SK-N-SH treated with all-trans-retinoic acid at 6 μM for 48 hours (cell line): ENCODE data around the gene TFF3.

ENCODE experiments used
- ATAC-seq: fragments of 200-7000 bp; cut with Tn5 transposase; 3 replicates; pipeline ENCODE4 v1.9.1; 2020; ENCODE audit warnings: mild to moderate bottlenecking, moderate library complexity
- ARNTL ChIP-seq: fragments of 450-650 bp; formaldehyde crosslinking; IDR thresholded peaks from 2 replicates; pipeline ENCODE4 v1.5.0; 2020; ENCODE audit warnings: low read depth, mild to moderate bottlenecking, moderate library complexity, borderline replicate concordance
- BACH2 ChIP-seq: fragments of 250-450 bp; sonication (Bioruptor Pico); IDR thresholded peaks from 2 replicates; pipeline ENCODE4 v1.9.0; 2021; ENCODE audit warnings: mild to moderate bottlenecking, borderline replicate concordance
- CSDC2 ChIP-seq: fragments of 250-450 bp; sonication (Bioruptor Pico); IDR thresholded peaks from 2 replicates; pipeline ENCODE4 v1.5.0; 2020; ENCODE audit warnings: mild to moderate bottlenecking, moderate library complexity
- ESRRG ChIP-seq: fragments of 250-450 bp; sonication (Bioruptor Pico); IDR thresholded peaks from 2 replicates; pipeline ENCODE4 v1.6.1; 2021; ENCODE audit warnings: mild to moderate bottlenecking
- GLIS3 ChIP-seq: fragments of 250-450 bp; sonication (Bioruptor Pico); IDR thresholded peaks from 2 replicates; pipeline ENCODE4 v1.5.0; 2020; ENCODE audit warnings: mild to moderate bottlenecking, moderate library complexity
- ISL1 ChIP-seq: fragments of 250-450 bp; sonication (Bioruptor Pico); IDR thresholded peaks from 2 replicates; pipeline ENCODE4 v2.1.2; 2022; ENCODE audit warnings: mild to moderate bottlenecking, moderate library complexity
- OSR1 ChIP-seq: fragments of 250-450 bp; sonication (Bioruptor Pico); IDR thresholded peaks from 2 replicates; pipeline ENCODE4 v1.8.0; 2022; ENCODE audit warnings: moderate library complexity, mild to moderate bottlenecking, inconsistent platforms
- PATZ1 ChIP-seq: fragments of 250-450 bp; sonication (Bioruptor Pico); IDR thresholded peaks from 2 replicates; pipeline ENCODE4 v1.8.0; 2020; ENCODE audit warnings: mild to moderate bottlenecking, moderate library complexity, borderline replicate concordance
- PPARA ChIP-seq: fragments of 250-450 bp; sonication (Bioruptor Pico); IDR thresholded peaks from 2 replicates; pipeline ENCODE4 v1.5.0; 2020; ENCODE audit warnings: mild to moderate bottlenecking, borderline replicate concordance
- RARB ChIP-seq: fragments of 250-450 bp; sonication (Bioruptor Pico); IDR thresholded peaks from 2 replicates; pipeline ENCODE4 v1.8.0; 2021; ENCODE audit warnings: mild to moderate bottlenecking, moderate library complexity
- SNAI2 ChIP-seq: fragments of 250-450 bp; sonication (Bioruptor Pico); IDR thresholded peaks from 2 replicates; pipeline ENCODE4 v1.5.0; 2020; ENCODE audit warnings: mild to moderate bottlenecking, moderate library complexity
- TCF4 ChIP-seq: fragments of 250-450 bp; sonication (Bioruptor Pico); IDR thresholded peaks from 2 replicates; pipeline ENCODE4 v1.8.0; 2021; ENCODE audit warnings: mild to moderate bottlenecking, moderate library complexity, borderline replicate concordance
- TOX ChIP-seq: fragments of 250-450 bp; sonication (Bioruptor Pico); IDR thresholded peaks from 2 replicates; pipeline ENCODE4 v1.8.0; 2021; ENCODE audit warnings: mild to moderate bottlenecking, moderate library complexity, borderline replicate concordance
- TSHZ2 ChIP-seq: fragments of 250-450 bp; sonication (Bioruptor Pico); IDR thresholded peaks from 2 replicates; pipeline ENCODE4 v1.5.0; 2020; ENCODE audit warnings: mild to moderate bottlenecking, moderate library complexity
- ZC3H10 ChIP-seq: fragments of 250-450 bp; sonication (Bioruptor Pico); IDR thresholded peaks from 2 replicates; pipeline ENCODE4 v1.5.1; 2021; ENCODE audit warnings: mild to moderate bottlenecking, moderate library complexity
- ZFP3 ChIP-seq: fragments of 250-450 bp; sonication (Bioruptor Pico); IDR thresholded peaks from 2 replicates; pipeline ENCODE4 v1.5.0; 2020; ENCODE audit warnings: mild to moderate bottlenecking, moderate library complexity
- ZFP30 ChIP-seq: fragments of 450-650 bp; formaldehyde crosslinking; IDR thresholded peaks from 2 replicates; pipeline ENCODE4 v1.5.0; 2022; ENCODE audit warnings: mild to moderate bottlenecking, moderate library complexity
- ZNF565 ChIP-seq: fragments of 450-650 bp; formaldehyde crosslinking; conservative IDR thresholded peaks from 2 replicates; pipeline ENCODE4 v1.5.0; 2020; ENCODE audit warnings: low read depth, mild to moderate bottlenecking, moderate library complexity
- ZNF70 ChIP-seq: fragments of 450-650 bp; formaldehyde crosslinking; IDR thresholded peaks from 2 replicates; pipeline ENCODE4 v1.5.0; 2020; ENCODE audit warnings: mild to moderate bottlenecking, moderate library complexity
- ZNF8 ChIP-seq: fragments of 450-650 bp; formaldehyde crosslinking; IDR thresholded peaks from 2 replicates; pipeline ENCODE4 v1.5.0; 2020; ENCODE audit warnings: mild to moderate bottlenecking, moderate library complexity
- TF ChIP-seq, protein P1 (sequence below): fragments of 250-450 bp; sonication (Bioruptor Pico); IDR thresholded peaks from 2 replicates; pipeline ENCODE4 v1.5.1; 2020; ENCODE audit warnings: low read depth, mild to moderate bottlenecking, moderate library complexity
- TF ChIP-seq, protein P2 (sequence below): fragments of 250-450 bp; sonication (Bioruptor Pico); IDR thresholded peaks from 2 replicates; pipeline ENCODE4 v1.5.1; 2021; ENCODE audit warnings: mild to moderate bottlenecking, moderate library complexity
- TF ChIP-seq, protein P3 (sequence below): fragments of 250-450 bp; sonication (Bioruptor Pico); IDR thresholded peaks from 2 replicates; pipeline ENCODE4 v1.8.0; 2021; ENCODE audit warnings: low read depth, mild to moderate bottlenecking, moderate library complexity, borderline replicate concordance

TFF3 gene

DNA sequence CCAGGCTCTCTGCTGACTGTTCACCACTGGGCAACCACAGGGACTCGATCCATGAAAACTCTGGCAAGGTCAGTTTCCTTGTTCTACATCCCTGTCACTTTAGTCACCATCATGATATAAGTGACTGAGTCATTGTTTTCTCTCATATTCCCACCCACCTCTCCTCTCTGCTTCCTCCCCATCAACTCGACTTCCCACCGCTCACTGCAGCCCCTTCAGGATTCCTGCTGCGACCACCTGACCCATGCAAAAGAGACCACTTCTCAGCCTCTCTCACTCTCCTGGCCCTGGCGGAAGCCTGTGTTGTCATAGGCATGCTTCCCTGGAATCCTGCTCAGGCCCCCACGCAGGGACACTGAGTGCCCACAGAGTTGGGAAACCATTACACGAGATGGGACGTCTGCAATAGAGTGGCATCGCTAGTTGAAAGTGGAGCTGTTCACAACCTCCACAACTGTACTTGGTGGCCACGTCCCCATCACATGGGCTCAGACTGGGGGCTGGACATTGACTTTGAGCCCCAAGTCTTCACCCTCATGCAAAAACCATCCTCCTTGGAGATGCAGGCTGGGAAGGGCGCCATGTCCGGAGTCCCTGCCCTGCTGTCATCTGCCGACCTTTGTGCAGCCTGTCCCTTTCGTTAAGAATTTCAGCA, 37.4 kb upstream of the TFF3 start:
- no peak for ATAC-seq
- TF ChIP-seq, protein P1, sequence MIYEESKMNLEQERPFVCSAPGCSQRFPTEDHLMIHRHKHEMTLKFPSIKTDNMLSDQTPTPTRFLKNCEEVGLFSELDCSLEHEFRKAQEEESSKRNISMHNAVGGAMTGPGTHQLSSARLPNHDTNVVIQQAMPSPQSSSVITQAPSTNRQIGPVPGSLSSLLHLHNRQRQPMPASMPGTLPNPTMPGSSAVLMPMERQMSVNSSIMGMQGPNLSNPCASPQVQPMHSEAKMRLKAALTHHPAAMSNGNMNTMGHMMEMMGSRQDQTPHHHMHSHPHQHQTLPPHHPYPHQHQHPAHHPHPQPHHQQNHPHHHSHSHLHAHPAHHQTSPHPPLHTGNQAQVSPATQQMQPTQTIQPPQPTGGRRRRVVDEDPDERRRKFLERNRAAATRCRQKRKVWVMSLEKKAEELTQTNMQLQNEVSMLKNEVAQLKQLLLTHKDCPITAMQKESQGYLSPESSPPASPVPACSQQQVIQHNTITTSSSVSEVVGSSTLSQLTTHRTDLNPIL (CRISPR knock-in tag) = no peak
- no peak for TF ChIP-seq PATZ1 (CRISPR knock-in tag)
- no peak for TF ChIP-seq ESRRG (CRISPR knock-in tag)
- TF ChIP-seq ZFP3 = no peak
- no peak for TF ChIP-seq OSR1 (CRISPR knock-in tag)
- TF ChIP-seq ZNF565 (CRISPR knock-in tag) = no peak
- TF ChIP-seq CSDC2 (CRISPR knock-in tag) = no peak
- TF ChIP-seq ZNF8 (CRISPR knock-in tag) = no peak
- TF ChIP-seq TSHZ2 (CRISPR knock-in tag) = no peak
- TF ChIP-seq TCF4 (CRISPR knock-in tag) = no peak
- TF ChIP-seq ZFP30 (CRISPR knock-in tag) = no peak
- TF ChIP-seq, protein P2, sequence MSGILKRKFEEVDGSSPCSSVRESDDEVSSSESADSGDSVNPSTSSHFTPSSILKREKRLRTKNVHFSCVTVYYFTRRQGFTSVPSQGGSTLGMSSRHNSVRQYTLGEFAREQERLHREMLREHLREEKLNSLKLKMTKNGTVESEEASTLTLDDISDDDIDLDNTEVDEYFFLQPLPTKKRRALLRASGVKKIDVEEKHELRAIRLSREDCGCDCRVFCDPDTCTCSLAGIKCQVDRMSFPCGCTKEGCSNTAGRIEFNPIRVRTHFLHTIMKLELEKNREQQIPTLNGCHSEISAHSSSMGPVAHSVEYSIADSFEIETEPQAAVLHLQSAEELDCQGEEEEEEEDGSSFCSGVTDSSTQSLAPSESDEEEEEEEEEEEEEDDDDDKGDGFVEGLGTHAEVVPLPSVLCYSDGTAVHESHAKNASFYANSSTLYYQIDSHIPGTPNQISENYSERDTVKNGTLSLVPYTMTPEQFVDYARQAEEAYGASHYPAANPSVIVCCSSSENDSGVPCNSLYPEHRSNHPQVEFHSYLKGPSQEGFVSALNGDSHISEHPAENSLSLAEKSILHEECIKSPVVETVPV (CRISPR knock-in tag) = no peak
- TF ChIP-seq ZC3H10 (CRISPR knock-in tag) = no peak
- no peak for TF ChIP-seq BACH2
- no peak for TF ChIP-seq GLIS3
- TF ChIP-seq ZNF70 (CRISPR knock-in tag) = no peak
- TF ChIP-seq PPARA = no peak
- TF ChIP-seq ARNTL = no peak
- TF ChIP-seq, protein P3, sequence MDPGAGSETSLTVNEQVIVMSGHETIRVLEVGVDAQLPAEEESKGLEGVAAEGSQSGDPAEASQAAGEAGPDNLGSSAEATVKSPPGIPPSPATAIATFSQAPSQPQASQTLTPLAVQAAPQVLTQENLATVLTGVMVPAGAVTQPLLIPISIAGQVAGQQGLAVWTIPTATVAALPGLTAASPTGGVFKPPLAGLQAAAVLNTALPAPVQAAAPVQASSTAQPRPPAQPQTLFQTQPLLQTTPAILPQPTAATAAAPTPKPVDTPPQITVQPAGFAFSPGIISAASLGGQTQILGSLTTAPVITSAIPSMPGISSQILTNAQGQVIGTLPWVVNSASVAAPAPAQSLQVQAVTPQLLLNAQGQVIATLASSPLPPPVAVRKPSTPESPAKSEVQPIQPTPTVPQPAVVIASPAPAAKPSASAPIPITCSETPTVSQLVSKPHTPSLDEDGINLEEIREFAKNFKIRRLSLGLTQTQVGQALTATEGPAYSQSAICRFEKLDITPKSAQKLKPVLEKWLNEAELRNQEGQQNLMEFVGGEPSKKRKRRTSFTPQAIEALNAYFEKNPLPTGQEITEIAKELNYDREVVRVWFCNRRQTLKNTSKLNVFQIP (CRISPR knock-in tag) = no peak
- TF ChIP-seq, all 23 proteins: peak for 0

DNA sequence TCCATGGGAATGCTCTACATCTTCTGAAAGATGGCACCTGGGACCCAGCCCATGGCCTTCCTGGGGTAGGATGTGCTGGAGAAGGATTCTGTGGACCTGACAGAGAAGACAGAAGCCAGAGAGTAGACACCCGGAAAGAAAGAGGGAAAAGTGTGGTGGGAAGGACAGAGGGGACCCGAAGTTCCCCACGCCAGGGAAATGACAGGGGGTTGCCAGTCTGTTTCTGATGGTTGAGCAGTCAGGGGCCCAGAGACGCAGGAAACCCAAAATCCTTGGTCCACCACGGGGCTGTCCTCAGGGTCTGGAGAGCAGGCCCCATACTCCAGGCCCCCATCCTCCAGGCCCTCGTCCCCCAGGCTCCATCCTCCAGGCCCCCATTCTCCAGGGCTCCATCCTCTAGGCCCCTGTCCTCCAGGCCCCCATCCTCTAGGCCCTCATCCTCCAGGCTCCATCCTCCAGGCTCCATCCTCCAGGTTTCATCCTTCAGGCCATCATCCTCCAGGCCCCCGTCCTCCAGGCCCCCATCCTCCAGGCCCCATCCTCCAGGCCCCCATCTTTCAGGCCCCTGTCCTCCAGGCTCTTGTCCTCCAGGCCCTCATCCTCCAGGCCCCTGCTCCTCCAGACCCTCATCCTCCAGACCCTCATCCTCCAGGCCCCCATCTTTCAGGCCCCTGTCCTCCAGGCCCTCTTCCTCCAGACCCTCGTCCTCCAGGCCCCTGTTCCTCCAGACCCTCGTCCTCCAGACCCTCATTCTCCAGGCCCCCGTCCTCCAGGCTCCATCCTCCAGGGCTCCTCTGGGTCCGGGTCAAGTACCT, 36.6 kb upstream of the TFF3 start:
- no peak for ATAC-seq
- TF ChIP-seq ISL1 (no peak), TOX (CRISPR knock-in tag) (no peak), SNAI2 (no peak), OSR1 (CRISPR knock-in tag) (no peak), PPARA (no peak), PATZ1 (CRISPR knock-in tag) (no peak), ZNF565 (CRISPR knock-in tag) (no peak), ZFP30 (CRISPR knock-in tag) (no peak), ARNTL (no peak), ZFP3 (no peak), ZC3H10 (CRISPR knock-in tag) (no peak), BACH2 (no peak), GLIS3 (no peak), RARB (CRISPR knock-in tag) (no peak), ESRRG (CRISPR knock-in tag) (no peak), ZNF8 (CRISPR knock-in tag) (no peak)
- TF ChIP-seq, protein P3 (CRISPR knock-in tag) = no peak
- TF ChIP-seq, protein P2 (CRISPR knock-in tag) = no peak
